Measurements from ENCODE around the gene CRACR2A.

The CRACR2A gene, protein sequence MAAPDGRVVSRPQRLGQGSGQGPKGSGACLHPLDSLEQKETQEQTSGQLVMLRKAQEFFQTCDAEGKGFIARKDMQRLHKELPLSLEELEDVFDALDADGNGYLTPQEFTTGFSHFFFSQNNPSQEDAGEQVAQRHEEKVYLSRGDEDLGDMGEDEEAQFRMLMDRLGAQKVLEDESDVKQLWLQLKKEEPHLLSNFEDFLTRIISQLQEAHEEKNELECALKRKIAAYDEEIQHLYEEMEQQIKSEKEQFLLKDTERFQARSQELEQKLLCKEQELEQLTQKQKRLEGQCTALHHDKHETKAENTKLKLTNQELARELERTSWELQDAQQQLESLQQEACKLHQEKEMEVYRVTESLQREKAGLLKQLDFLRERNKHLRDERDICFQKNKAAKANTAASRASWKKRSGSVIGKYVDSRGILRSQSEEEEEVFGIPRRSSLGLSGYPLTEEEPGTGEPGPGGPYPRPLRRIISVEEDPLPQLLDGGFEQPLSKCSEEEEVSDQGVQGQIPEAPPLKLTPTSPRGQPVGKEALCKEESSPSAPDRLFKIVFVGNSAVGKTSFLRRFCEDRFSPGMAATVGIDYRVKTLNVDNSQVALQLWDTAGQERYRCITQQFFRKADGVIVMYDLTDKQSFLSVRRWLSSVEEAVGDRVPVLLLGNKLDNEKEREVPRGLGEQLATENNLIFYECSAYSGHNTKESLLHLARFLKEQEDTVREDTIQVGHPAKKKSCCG

DNA sequence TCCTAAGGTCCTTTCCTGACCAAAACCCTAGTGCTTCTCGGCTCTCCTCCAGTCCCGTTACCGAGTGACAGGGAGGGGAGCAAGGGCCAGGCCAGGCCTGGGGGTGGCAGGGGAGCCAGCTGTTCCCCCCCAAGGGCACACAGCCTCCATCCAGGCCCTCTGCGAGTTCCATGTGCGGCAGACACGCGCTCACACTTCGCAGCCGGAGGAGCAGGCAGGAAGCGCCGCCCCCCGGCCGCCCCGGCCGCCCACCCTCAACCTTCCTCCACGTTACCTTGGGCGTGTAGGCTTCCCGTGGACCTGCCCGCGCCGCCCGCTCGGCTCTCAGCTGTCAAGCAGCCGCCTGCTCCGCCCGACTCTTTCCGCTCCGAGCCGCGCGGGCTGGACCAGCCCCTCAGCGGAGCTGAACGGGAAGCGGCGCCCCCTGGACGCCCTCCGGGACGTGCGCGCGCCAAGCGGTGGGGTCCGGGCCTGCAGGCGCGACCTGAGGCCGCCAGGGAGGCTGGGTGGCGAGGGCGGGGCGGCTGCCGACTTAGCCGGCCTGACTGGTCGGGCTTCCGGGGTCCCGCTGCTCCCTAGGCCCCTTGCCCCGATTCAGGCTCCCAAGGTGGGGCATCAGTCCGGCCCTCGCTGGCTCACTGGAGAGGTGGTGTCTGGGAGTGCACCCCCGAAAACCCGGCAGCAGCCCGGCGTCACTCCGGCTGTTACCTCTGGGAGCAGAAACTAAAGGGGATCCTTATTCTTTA is at the start of gene CRACR2A:
CRACR2A (minus strand) TSS at position 369 of the 746 bp plus-strand sequence. CDS start 56,110 bp downstream, outside the sequence.
- peak; percentile 89 for DNase-seq

DNA sequence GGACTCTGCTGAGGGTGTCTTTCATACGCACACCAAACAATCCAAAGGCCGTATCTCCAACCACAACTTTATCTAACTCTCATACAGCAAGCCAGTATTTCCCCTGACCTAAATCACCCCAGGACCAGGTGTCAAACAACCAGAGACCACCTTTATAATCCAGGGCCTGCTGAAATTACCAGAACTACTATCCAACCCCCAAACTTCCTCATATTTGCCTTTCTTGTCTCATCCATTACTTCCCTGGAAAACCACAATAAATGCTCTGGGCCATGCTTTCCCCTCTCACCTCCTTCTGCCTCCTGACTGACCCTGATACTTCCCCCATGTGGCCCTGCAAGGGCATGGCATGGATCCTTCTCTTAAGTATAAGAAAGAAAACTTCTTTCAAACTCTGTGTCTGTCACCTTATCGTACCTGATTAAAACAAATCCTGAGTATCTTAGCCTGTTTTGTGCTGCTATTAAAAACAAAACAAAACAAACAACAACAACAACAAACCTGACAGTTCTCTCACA is 44.7 kb upstream of the CRACR2A start:
- no peak for DNase-seq

DNA sequence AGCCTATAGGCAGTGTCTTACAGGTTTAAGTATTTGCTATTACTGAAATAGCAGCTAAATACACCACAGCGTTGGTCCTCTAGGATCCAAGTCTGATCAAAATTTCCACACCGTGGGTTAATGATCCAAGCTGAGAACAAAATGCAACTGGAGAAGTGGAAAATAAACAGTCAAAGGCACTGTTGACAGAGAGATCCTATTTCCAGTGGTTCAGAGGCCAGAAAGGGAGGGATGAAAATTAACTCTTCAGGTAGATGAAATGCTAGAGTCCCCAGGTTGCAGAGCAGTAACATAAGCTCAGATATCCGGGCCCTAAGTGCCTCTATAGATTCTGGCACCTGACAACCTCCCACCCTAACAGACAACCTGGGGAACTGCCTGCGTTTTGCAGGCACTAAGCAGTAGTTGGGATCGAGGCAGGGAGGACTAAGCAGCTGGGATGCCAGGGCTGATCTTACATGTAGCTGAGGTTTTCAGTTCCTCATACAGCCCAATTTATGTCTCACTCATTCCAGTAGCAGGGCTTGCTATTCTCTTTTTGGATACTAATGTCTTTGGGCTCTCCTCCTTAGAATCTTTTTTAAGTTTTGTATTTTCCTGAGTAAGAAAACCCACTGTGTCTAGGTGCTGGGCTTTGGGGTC is 42.7 kb upstream of the CRACR2A start:
- DNase-seq, result no peak

DNA sequence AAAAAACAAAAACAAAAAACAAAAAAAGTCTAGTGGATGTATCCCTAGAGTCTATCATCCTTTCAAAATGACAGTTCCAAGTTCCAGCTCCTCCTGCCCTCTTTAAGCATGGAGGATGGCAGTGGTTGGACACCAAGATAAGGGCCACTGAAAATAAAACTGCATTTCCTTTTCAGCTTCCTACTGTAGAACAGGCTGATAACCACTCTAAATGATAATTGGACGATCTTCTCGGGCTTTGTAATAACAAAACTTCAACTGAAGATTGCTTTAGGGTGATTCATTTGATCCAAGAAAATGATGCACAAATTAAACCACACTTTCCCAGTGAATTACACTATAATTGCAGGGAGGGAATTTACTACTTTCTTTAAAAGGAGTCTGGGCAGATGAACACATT is 42.2 kb upstream of the CRACR2A start:
- no peak for DNase-seq

DNA sequence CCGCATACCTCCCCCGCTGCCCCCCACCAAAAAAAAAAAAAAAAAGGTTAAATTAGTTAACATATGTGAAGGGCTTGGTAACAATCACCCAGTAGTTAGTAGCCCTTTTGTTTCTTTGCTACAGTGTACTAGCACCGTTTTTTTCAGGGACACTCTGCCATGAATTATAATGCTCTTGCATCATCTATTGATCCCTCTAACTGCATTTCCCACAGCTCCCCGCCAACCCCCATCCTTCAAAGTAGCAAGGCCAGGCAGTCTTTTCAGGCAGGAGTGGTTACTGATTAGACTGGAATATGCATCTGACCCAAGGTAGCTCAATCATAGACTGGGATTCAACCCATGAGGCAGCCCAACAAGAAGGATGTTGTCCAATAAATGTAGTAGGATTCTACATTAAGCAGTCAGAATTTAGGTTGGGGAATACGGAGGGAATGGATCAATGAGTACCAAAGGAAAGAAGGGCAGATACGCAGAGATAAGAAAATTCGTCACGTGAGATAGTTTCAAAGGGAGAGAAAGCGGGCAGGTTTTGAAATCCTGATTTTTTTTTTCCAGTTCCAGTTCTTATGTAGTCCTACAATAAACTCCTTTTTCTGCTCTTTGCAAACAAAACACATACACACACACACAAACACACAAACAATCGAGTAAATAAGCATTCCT is 39.8 kb upstream of the CRACR2A start:
- DNase-seq, result no peak

DNA sequence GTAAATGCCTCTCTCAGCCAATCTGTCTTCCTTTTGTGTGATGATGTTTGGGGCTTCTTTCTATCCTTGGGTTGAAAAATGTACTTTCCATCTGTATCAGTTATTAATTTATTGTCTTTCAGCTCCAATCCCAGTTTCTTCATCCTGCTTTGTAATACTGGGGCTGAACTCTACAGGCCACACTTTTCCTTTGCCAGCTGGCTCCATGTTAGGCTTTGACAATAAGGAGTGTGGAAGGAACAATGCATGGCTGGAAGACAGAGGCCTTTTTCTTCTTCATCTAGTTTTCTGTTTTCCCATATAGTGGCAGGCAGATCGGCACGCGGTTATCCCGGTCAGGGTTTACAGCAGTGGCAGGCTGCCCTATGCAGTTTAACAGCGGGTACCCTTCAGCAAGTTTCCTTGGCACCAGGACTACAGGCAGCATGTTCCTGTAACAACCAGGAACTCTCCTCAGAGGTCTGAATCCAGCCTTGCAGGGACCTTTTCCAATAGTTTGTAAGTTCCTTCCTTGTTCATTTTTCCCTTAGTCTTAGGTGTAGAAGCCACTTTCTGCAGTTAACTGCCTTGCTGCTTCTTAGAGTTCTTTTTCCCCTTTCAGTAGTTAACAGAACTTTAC is 38.5 kb upstream of the CRACR2A start:
- DNase-seq, result no peak

DNA sequence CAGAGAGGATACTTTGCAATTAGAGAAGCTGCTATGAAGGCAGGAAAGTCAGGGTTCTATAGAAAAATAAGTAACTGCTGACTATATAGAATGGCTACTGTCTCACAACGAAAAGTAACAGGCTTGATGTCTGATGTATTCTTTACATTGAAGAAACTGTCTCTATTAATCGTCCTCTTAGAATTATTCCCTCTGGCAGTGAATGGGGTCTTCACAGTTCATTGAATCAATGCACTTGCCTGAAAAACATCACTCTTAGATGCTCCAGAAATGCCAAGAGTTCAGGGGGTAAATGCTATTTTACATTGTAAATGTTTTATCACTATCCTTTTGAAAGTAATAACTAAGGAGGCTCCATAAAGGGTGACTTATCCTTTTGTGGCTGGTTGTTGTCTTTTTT is 37.7 kb upstream of the CRACR2A start:
- DNase-seq, result no peak

DNA sequence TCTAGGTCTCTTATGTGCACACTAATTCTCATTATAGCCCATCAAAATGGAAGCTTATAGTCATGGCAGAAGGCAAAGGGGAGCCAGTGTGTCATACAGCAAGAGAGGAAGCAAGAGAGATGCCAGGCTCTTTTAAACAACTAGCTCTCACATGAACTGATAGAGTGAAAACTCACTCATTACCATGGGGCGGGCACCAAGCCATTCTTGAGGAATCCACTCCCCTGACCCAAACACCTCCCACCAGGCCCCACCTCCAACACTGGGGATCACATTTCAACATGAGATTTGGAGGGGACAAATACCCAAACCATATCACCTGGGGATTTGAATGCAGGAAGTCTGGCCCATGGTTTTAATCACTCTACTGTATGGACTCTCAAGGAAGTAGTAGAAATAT is 36.9 kb upstream of the CRACR2A start:
- DNase-seq, result no peak

DNA sequence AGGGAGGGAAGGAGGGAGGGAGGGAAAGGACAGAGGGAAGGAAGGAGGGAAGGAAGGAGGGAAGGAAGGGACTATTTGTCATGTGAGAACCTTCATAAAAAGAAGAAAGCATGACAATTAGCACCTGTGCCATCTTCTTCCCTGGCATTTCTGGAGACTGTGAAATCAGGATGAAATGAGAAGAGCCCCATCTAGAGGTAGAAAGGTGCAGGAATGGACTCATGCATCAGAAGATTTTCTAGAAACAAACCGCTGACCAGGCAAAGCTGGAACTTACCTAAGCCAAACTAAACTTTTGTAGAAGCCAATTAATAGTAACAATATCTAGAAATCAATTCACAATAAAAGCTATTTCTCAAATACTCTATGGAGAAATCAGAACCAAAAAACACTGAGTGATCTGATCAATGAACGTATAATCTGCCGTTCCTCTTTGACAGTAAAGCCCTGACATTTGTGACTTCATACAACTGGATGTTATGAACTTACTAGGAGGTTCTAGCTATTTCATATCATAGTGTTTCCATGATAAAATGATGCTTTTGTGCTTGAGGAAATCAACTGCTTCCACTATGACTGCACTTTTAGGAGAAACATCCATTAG is 24.4 kb upstream of the CRACR2A start:
- DNase-seq, result no peak

DNA sequence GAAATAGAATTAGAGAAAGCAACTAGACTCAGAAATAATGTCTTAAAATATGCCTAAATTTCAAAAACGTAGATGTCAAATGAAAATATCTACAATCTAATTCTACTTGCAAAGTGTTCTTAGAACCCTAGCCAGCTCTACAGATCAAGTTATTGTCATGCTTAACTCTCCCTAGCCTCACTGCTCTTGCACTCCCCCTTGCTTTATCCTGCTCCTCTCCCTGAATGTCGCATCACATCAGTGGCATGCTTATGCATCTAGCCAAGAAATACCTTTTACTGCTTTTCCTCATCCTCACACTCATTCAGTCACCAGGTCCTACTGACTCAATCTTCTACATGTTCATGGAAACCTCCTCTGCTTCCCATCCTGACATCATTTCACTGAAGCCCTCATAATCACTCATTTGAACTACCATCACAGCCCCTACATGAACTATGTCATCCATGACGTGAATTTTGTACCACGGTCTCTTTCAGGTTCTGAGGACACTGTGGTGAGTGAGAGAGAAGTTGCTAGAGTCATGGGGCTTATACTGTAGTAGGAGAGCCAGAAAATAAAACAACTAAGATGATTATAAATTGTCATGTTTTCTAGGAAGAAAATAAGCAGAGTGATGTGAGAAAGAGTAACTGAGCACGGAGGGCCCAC is 22.6 kb upstream of the CRACR2A start:
- DNase-seq, result no peak

DNA sequence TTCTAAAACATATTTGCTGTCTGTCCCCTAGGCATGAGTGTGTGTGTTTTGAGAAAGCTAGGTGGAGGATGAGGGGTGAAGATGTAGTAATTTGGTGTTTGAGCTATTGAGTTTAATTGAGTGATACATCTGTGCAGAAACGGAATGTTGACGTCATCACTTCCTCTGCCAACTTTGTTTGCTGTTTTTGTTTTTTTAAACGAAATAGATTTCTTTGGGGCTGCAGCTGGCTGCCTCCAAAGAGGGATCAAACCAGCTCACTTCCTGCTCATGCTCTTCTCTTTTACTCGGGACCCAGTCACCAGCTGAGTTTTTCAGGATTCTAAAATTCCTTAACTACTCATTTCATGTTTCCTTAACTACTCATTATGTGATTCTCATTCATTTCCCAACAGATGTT is 19.5 kb upstream of the CRACR2A start:
- DNase-seq, result no peak

DNA sequence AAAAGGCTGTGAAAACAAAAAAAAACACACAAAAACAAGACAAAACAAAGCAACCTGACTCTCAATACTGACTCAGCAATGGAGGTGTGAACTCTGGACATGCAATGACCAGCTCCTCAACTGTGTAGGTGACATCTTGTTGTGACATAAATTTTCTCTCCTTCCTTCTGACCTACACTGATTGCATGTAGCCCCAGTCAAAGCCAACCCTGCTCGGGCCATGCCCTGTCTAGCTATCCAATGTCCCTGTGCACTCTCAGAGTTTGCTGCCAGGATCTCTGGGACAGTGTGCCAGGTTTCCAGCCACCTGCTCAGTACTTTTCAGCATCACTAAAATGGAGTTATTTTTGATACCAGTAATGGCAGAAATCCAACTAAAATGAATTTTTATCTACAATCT is 18.9 kb upstream of the CRACR2A start:
- DNase-seq, result no peak

DNA sequence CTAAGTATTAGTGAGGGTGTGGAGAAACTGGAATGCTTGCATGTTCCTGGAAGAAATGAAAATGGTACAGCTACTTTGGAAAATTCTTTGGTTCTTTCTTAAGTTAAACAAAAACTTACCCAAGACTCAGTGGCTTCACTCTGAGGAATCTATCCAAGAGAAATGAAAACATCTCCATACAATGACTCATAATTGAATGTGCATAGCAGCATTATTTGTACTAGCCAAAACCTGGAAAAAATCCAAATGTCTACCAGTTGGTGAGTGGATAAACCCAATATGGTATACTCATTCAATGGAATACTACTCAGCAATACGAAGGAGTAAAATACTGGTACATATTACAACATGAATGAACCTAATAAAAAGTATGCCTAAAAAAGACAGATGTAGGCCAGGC is 18.0 kb upstream of the CRACR2A start:
- DNase-seq, result no peak

DNA sequence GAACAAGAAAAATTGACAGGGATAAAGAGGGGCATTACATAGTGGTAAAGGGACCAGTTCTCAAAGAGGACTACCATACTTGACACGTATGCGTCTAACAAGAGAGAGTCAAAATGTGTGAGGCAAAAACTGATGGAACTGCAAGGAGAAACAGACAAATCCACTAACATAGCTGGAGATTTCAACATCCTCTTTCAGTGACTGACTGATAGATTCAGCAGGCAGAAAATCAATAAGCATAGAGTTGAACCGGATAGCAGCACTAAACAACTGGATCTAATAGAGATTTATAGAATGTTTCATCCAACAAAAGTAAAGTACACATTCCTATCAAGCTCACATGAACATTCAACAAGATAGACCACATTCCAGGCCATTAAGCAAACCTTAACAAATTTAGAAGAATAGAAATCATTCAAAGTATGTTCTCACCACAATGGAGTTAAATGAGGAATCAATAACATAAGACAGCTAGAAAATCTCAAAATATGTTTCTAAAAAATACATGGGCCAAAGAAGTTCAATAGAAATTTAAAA is 16.1 kb upstream of the CRACR2A start:
- DNase-seq, result no peak

DNA sequence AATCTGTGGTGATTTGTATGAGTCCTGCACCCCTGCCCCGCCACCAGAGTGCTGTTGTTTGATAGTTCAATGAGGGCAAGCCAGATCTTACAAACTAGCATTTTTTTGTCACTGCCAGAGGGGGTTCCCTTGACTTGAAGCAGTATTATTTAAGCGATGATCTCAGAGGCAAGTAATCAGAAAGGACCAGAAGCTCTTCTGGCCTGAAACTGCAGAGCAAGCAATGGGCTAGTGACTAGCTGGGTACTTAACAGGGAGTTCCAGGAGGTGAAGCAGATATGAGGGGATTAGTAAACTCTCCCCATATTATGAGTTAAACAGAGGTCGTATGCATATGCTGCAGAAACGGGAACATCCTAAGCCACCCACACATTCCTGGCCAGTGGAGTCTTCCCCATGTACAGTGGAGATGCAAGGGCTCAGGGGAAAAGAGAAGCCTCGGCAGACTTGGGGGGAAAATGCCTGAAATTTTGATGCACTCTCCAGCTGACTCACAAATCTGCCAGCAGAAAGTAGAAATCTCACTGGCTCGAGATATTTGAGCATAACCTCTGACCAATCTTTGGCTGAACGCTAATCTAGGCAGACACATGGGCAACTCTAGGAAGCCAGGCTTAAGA is 8.3 kb upstream of the CRACR2A start:
- DNase-seq, result no peak

DNA sequence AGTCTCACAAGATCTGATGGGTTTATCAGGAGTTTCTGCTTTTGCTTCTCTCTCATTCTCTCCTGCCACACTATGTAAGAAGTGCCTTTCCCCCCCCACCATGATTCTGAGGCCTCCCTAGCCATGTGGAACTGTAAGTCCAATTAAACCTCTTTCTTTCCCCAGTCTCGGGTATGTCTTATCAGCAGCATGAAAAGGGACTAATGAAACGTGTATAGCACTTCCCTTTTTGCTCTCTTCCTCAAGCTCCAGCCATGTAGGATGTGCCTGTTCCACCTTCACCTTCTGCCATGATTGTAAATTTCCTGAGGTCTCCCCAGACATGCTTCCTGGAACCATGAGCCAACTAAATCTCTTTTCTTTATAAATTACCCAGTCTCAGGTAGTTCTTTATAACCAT is 7.0 kb upstream of the CRACR2A start:
- DNase-seq, result no peak

DNA sequence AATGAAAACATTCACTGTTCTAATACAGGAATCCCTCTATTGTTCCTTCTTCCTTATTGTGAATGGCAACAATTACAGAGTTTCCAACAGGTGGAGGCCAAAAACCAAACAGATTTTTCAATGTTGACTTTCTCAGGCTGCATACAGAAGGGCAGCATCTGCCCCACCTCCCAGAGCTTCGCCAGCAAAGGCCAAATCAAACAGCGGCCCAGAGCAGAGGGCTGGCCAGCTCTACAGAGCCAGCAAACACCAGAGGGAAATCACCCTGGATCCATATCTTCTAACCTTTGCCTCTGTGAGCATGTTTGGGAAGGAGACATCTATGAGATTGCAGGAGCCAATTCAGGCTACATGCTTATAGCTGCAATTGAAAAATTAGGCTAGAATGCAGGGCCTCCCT is 4.4 kb upstream of the CRACR2A start:
- DNase-seq, result no peak

DNA sequence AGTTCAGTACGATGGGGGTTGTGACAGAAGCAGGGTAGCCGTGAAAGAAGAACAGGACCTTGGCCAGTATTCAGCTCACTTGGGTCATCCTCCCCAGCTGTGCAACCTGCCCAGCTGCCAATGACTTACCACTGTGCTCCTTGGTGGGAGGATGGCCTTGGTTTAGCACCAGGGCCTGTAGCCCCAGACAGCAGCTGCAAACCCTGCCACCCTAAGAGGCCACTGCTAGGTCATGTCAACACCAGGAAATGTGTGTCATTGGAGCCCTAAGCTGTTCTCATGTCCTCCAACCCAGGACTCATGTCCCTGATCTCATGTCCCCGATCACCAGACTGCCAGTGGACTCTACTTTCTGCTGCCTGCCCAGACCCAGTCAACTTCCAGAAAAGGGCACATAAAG is 3.0 kb upstream of the CRACR2A start:
- no peak for DNase-seq

DNA sequence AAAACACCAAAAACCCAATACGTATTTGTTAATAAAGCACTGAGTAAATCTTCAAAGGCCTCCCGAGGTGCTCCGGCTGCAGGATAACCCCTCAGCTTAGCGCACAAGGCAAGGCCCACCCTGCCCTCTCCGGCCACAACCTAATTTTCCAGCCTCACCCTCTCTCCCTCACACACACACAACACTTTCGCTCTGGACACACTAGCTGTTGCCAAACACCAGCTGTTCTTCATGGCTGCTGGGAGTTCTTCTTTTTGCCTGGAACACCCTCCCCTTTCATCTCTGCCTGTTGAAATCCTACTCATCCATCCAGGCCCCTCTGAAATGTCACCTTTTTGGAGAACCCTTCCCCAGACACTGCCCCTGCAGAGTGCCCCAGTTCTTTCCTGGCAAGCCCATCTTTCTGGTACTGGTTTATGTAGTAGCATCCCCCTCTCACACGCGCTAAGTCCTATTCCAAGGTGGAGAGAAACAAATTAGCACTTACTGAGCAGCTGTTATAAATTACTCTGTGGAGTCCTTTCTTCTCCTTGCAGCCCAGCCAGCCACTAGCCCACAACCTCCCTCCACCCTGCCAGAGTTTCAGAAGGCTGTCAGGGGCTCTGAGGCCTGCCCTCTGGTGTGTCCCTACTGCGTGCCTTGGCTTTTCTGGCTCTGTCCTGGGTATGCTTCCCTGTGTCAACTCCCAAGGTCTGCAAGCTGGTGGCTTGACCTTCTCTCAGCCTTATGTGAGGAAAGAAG is 805 bp upstream of the CRACR2A start:
- no peak for DNase-seq

Data from activated naive CD4-positive, alpha-beta T cell treated with anti-CD3 and anti-CD28 coated beads, Interleukin-2, amount 50 U/mL, for 16 hours (primary cell).